HPDE6-E6E7 (cell line): ENCODE results near the gene COA8.
A peak's percentile ranks its signal among the peaks of the same experiment; 100 is the strongest.

ENCODE experiments used
- DNase-seq: peaks from one replicate; pipeline ENCODE4 v3.0.0; 2011; ENCODE audit warnings: missing footprints; ENCODE audit errors: extremely low spot score

COA8 gene

DNA sequence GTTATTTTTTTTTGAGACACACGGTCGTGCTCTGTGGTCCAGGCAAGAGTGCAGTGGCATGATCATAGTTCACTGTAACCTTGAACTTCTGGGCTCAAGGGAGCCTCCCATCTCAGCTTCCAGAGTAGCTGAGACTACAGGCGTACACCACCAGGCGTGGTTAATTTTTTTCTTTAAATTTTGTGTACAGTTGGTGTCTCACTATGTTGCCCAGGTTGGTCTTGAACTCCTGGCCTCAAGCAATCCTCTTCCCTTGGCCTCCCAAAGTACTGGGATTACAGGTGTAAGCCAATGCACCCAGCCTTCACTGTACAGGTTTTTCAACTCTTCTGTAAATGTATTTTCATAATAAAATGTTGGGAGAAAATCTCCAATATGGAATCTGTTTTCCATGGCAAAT is 60.5 kb downstream of the COA8 start:
- DNase-seq = no peak

- DNase-seq = no peak
Observed at GRCh38 chr14:103623883-103624482, 61.2 kb downstream of the COA8 start.

DNA sequence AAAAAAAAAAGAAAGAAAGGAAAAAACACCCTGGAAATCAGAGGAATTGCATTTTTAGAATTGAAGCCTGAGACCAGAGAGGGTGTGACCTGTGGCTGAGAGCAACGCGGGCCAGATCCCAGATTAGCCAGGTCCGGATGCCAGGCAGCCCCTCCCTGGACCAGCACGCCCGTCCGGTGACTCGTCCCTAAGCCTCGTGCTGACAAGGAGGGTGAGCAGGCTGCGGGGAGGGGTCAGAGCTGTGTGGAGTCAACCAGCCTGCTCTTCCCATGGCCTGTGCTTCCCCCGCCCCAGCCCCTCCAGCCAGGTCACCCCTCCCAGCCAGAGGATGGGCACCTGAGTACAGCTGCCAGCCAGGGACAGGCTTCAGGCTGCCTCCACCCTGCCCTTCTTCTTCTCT is 62.1 kb downstream of the COA8 start:
- DNase-seq = peak; percentile 74

DNA sequence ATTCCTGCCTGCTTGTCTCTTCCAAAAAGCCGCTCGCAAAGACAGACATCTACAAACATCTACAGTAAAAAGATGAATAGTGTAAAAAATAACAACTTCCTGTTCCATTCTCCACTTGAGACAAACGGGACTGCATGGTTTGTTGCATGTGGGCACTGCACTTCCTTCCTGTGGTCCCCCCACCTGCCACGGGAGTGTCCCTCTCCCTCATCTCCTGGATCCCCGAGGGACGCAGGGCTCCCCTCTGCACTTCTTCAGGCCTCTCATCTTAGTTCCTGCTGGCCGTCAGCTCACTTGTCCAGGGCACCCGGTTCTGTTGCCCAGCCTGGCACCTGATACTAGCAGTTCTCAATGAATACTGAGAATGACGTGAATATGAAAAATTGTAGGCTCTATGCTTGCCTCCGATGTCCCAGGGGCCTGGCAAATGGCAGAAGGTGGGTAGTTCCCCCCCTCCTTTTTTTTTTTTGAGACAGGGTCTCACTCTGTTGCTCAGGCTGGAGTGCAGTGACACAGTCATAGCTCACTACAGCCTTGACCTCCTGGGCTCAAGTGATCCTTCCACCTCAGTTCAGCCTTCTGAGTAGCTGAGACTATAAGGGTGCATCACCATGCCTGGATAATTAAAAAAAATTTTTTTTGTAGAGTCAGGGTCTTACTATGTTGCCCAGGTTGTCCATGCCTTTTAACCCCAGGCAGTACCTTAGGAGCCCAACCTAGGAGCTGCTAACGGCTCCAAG is 62.8 kb downstream of the COA8 start:
- DNase-seq = no peak

DNA sequence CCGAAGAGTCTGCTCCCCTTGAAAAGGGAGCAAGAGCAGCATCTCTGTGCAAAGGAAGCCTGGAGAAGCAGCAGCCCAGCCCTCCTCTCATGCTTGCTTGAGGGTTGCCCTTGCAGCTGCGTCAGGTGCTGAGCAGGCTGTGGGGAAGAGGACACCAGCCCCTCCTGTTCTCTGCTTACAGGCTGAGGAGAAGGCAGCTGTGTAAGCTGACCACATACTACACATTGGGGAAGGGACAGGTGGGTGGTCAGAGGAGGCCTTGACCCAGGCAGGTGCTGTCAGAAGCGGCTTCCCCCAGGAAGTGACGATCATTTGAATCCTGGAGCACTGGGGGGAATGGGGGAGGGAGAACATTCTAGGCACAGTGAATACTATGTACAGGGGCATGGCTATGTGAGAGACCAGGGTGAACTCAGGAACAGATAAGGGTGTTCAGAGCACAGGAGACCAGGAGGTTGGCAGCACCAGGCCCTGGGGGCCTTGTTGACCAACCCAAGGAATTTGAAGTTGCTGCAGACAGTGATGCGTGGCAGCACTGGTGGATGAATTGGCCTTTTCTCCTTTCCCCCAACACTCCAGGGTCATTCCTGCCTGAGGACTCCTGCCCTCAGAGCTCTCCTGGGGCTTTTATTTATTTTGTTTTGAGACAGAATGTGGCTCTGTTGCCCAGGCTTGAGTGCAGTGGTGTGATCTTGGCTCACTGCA is 63.5 kb downstream of the COA8 start:
- DNase-seq = no peak

DNA sequence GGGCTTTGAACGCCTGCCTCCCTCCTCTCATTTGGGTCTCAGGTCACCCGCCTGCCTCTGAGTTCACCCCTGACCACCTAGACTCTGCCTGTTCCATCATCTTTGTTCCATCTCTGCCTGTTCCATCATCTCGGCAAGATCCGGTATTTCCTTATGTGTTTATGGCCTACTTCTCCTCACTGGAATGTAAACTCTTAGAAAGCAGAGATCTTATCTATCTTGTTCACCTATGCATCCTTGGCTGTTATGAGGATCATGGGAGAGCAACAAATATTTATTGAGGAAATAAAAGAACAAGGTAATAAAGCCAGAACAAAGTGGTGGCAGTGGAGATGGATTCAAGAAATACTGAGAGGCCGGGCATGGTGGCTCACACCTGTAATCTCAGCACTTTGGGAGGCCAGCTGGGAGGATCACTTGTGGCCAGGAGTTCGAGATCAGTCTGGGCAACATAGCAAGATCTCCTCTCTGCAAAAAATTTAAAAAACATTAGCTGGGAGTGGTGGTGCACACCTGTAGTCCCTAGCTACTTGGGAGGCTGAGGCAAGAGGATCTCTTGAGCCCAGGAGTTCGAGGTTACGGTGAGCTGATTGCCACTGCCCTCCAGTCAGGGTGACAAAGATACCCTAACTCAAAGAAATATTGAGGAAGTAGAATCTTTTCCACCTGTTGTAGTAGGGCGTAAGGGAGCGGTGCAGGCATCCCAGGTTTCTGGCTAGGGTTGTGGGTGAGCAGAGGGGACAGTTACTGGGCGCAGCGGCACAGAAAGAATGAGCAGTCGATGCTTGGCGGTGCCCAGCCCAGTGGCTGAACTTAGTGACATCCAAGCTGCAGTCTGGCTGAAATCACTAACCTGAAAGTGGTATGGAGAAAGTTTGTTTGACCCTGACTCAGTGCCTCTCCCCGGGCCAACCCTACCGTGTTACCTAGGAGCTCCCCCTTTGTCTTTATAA is 64.6 kb downstream of the COA8 start:
- no peak for DNase-seq

- DNase-seq = peak; percentile 93
Observed at GRCh38 chr14:103628221-103628683, 65.5 kb downstream of the COA8 start.

DNA sequence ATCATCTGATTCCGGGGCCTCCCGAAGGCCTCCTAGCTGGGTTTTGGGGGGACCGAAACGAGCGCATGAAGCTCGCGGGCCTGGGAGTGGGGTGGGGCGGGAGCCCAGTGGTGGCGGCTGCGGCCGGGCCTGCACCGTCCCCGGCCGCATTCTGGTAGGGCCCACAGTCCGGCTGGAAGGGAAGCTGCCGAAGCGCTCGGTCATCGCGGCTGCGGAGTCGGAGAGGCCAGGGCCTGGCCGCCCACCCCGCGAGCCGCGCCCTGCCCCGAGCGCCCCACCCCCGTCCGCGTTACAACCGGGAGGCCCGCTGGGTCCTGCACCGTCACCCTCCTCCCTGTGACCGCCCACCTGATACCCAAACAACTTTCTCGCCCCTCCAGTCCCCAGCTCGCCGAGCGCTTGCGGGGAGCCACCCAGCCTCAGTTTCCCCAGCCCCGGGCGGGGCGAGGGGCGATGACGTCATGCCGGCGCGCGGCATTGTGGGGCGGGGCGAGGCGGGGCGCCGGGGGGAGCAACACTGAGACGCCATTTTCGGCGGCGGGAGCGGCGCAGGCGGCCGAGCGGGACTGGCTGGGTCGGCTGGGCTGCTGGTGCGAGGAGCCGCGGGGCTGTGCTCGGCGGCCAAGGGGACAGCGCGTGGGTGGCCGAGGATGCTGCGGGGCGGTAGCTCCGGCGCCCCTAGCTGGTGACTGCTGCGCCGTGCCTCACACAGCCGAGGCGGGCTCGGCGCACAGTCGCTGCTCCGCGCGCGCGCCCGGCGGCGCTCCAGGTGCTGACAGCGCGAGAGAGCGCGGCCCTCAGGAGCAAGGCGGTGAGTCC is 66.1 kb downstream of the COA8 start, which contains the start of gene KLC1:
TSS of gene KLC1 (plus strand) at position 528 of the 819 bp plus-strand sequence. CDS start 25,354 bp downstream, outside the sequence.
- DNase-seq = peak; percentile 78

- no peak for DNase-seq
Observed at GRCh38 chr14:103629503-103630121, 66.9 kb downstream of the COA8 start.

DNA sequence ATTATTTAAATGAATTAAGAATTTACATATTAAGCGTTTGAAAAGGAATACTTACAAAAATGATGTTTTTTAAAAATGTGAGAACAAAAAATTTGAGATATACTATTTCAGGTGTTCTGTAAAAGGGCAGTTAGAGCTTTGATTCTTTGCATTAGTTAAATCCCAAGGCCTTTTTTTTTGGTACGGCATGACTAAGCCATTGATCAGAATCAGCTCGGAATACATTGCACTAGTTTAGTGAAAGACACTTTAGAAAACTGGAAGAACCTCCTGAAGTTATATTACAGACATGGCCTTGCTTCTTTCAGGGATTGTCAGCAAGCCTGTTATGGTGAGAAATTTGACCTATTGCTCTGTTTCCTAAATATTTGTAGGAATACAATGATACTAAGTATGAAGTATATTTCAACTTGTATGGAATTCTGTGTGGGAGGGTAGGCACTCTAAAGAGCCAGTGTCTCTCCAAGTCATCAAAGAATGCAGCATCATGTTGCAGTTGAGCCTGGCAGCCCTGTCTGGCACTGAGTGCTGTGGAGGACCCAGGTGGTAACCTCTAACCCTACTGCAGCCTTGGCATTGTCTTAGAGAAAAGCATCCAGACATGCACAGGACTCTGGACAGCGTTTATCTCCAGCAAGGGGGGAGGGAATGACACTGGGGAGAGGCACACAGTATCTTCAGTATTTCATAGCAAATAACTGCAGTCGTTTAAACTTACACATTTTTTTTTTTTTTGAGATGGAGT is 67.8 kb downstream of the COA8 start:
- no peak for DNase-seq

DNA sequence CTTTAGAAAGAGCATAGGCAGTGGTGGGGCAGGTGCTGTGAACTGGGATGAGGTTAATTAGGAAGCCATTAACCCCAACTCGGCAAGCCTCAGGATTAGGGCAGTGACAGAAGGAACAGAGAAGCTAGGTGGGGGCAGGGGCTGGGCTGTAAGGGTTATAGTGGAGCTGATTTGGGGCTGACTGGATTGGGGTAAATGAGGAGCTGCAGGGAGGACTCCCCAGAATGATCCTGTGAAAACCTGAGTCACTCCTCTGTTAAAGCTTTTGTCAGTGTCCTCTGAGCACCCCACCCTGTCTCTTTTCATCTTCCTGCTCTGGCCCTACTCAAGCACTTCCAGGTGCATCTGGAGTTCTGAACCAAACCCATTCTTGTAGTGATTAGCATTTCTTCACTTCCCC is 70.6 kb downstream of the COA8 start:
- DNase-seq = no peak

GRCh38 chr14:103634156-103634555 is 71.4 kb downstream of the COA8 start:
- no peak for DNase-seq

- no peak for DNase-seq
Observed at GRCh38 chr14:103638594-103638993, 75.8 kb downstream of the COA8 start.
